Measurements from ENCODE around the gene NPR1.
"Not testable (repeated sequence)": the region's sequence is repeated elsewhere in the genome, so short reads cannot be mapped to it uniquely, and the experiment has no call there.

NPR1 gene

DNA sequence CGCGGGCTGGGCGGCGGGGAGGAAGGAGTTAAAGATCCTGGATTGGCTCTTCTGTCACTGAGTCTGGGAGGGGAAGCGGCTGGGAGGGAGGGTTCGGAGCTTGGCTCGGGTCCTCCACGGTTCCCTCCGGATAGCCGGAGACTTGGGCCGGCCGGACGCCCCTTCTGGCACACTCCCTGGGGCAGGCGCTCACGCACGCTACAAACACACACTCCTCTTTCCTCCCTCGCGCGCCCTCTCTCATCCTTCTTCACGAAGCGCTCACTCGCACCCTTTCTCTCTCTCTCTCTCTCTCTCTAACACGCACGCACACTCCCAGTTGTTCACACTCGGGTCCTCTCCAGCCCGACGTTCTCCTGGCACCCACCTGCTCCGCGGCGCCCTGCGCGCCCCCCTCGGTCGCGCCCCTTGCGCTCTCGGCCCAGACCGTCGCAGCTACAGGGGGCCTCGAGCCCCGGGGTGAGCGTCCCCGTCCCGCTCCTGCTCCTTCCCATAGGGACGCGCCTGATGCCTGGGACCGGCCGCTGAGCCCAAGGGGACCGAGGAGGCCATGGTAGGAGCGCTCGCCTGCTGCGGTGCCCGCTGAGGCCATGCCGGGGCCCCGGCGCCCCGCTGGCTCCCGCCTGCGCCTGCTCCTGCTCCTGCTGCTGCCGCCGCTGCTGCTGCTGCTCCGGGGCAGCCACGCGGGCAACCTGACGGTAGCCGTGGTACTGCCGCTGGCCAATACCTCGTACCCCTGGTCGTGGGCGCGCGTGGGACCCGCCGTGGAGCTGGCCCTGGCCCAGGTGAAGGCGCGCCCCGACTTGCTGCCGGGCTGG is at the start of gene NPR1:
Gene NPR1, plus strand, starts transcription at position 170 of the 818 bp plus-strand sequence. Its CDS starts 421 bp downstream, at position 591.
- H3K9me3 ChIP-seq (ENCODE audit: control insufficient read depth, insufficient read depth, low read length), result no peaks in the 10 kb centered on the region
- peak within 1 kb of the TSS; percentile 55 for H3K9ac ChIP-seq (ENCODE audit: low read depth, low read length)
- H3K4me1 ChIP-seq (ENCODE audit: insufficient read depth, low read length), result no peaks in the 10 kb centered on the region; the same call in 1 of the 2 replicates
- no peaks in the 10 kb centered on the region for H3K36me3 ChIP-seq (ENCODE audit: insufficient read depth, low read length)

DNA sequence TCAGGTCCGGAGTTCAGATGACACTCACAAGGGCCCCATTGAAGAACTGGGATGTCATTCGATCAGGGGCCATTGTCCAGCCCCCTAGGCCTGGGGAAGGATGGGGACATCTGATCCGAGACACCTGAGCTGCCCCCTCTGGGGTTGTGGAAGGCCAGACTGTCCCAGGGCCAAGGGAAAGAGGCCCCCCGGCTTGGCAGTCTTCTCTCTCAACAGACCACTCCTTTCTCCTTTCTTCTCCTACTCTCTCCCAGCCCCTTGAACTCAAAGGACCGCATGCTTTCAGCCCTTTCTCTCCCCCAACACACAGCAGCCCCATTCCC is 49.2 kb upstream of the NPR1 start:
- Histone ChIP-seq H3K4me1 (ENCODE audit: insufficient read depth, low read length) (peaks cover 21% of the 10 kb centered on the region; the same call in 1 of the 2 replicates), H3K36me3 (ENCODE audit: insufficient read depth, low read length) (no peaks in the 10 kb centered on the region)

DNA sequence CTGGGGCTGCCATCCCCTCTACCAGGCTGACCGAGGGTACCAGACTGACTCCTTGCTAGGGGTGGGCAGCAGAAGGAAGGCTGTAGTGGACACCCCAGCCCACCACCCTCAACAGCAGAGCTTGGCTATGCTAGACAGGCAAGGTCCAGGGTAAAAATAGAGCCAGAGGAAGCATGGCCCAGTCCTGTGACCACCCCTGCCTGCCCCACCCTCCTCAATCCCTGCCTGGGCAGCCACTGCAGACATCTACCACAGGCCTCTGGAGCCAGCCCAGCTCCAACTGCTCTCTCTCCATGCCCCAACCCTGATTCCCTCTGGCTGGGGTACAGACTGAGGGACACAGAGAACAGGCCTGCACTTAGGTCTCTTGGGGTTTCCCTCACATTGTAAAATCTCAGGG is 48.5 kb upstream of the NPR1 start:
- Histone ChIP-seq H3K4me1 (ENCODE audit: insufficient read depth, low read length) (peaks cover 21% of the 10 kb centered on the region; the same call in 1 of the 2 replicates), H3K36me3 (ENCODE audit: insufficient read depth, low read length) (no peaks in the 10 kb centered on the region), H3K9ac (ENCODE audit: low read depth, low read length) (no peak overlapping the region)

More for the DNA sequence above, 49.2 kb upstream of the NPR1 start:
- Histone ChIP-seq H3K9ac (ENCODE audit: low read depth, low read length) (no peak overlapping the region), H3K9me3 (ENCODE audit: control insufficient read depth, insufficient read depth, low read length) (no peaks in the 10 kb centered on the region)

DNA sequence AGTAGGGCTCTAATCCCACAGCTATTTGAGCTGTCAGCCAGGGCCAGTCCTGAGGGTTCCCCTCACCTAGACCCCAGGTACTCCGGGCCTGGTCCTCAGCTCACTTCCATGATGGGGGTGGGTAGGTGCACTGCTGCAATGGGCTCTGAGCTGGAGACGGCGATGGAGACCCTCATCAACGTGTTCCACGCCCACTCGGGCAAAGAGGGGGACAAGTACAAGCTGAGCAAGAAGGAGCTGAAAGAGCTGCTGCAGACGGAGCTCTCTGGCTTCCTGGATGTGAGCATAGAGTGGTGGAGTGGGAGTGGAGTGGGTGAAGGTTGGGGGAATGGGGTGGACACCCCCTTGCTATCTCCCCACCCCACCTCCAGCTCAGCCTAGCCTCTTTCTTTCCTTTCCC is 48.1 kb upstream of the NPR1 start:
- no peaks in the 10 kb centered on the region for H3K36me3 ChIP-seq (ENCODE audit: insufficient read depth, low read length)
- H3K9ac ChIP-seq (ENCODE audit: low read depth, low read length), result no peak overlapping the region
- H3K4me1 ChIP-seq (ENCODE audit: insufficient read depth, low read length), result peaks cover 21% of the 10 kb centered on the region; the same call in 1 of the 2 replicates
- no peaks in the 10 kb centered on the region for H3K9me3 ChIP-seq (ENCODE audit: control insufficient read depth, insufficient read depth, low read length)

More for the DNA sequence above, 48.5 kb upstream of the NPR1 start:
- H3K9me3 ChIP-seq (ENCODE audit: control insufficient read depth, insufficient read depth, low read length), result no peaks in the 10 kb centered on the region

DNA sequence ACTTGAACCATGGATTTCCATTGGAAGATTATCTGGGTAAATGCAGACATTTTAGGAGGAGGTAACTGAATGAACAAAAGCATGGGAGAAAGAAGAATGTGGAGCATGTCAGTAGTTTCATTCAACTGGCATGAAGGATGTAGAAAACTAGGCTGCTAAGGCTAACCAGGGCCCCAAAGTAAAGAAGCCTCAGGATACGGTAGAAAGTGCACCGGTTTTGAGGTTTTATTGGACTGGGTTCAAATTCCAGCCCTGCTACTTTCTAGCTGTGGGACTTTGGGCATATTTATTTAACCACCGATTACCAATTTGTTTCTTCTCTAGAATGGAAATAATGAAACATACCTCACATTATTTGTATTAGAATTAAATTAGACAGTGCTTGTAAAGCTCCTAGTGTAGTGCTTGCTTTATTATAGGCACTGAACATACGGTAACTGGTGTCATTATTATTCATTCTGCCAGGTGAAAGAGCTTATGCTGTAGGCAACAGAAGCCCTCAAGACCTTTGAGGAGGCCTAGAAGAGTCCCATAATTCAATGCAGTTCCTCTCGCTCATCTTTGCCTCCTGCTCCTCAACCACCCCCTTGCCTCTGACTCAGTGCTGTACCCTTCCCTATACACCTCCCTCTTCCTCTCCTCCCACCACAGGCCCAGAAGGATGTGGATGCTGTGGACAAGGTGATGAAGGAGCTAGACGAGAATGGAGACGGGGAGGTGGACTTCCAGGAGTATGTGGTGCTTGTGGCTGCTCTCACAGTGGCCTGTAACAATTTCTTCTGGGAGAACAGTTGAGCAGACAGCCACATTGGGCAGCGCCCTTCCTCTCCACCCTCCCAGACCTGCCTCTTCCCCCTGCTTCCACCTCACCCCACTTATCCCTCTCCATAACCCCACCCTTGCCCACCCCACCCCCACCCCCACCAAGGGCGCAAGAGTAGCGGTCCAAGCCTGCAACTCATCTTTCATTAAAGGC is 47.2 kb upstream of the NPR1 start:
- Histone ChIP-seq H3K9ac (ENCODE audit: low read depth, low read length) (no peak overlapping the region), H3K9me3 (ENCODE audit: control insufficient read depth, insufficient read depth, low read length) (no peaks in the 10 kb centered on the region), H3K4me1 (ENCODE audit: insufficient read depth, low read length) (peaks cover 18% of the 10 kb centered on the region; the same call in 1 of the 2 replicates), H3K36me3 (ENCODE audit: insufficient read depth, low read length) (0 out of 2 replicates have a peak, but pooled peaks cover 3% of the 10 kb centered on the region)

DNA sequence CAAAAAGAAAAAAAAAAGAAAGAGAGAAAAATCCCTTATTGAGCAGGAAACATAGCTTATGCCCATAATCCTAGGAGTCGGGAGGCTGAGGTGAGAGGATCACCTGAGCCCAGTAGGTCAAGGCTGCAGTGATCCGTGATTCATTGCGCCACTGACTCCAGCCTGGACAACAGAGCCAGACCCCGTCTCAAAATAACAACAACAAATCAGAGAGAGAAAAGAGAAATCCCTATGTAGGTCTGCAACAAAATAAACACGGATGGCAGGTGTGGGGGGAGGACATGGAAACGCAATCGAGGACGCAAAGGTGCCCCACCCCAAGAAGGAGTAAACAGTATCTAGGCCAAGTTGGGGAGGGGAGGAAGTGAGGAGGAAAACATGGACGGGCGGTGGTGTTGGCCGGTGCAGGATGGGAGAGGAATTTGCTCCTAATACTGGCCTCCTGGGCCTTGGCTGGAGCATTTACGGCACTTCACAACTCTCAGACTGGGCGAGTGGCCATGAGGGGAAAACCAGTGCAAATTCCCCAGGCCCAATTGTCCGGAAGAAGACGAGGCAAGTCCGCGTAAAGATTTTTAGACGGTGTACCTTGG is 45.2 kb upstream of the NPR1 start:
- Histone ChIP-seq H3K9me3 (ENCODE audit: control insufficient read depth, insufficient read depth, low read length) (no peaks in the 10 kb centered on the region), H3K4me1 (ENCODE audit: insufficient read depth, low read length) (peaks cover 9% of the 10 kb centered on the region; the same call in 1 of the 2 replicates), H3K9ac (ENCODE audit: low read depth, low read length) (peak overlapping the region; percentile 100; the same call in 1 of the 2 replicates), H3K36me3 (ENCODE audit: insufficient read depth, low read length) (peaks cover 16% of the 10 kb centered on the region)

DNA sequence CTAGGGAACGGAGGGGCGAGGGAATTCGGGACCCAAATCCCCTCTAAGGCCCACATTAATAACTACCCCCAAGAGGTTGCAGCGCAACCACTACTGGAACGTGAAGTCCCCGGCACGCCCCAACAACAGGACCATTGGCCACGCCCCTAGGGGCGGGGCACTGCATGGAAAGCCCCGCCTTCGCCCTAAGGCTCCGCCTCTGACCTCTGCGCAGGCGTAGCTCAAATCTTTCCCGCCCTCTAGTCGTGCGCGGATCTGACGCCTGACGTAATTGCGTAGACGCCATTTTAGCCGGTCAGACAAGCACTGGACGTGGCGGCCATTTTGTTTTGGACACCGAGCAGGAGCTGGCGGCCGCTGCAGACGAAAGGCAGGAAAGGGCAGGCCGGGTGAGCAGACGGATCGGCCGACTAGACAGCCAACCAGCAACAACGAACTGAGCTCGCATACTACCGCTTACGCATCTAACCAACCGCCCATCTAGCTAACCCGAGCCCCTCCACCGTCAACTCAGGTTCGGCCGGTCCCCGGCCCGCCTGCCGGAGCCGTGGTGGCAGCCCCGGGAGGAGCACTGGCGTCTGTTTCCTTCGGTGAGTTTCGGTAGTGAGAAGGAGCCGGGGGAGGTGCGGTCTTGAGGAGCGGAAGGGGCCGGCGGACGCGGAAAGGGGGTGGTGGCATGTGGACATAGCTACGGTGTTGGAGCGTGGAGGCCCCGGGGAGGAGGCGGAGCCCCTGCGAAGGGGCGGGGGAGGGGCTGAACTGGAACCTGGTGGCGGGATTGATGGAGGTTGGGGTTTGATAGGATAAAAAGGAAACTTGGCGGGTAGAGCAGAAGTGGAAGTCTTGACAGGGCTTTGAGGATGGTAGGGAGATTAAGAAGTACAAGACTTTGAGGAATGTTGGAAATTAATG is 44.5 kb upstream of the NPR1 start, which contains the start of gene CHTOP:
Gene CHTOP, plus strand, starts transcription at position 313 of the 912 bp plus-strand sequence. CDS start 2,523 bp downstream, outside the sequence.
- H3K36me3 ChIP-seq (ENCODE audit: insufficient read depth, low read length), result peaks cover 21% of the 10 kb centered on the region
- peaks cover 9% of the 10 kb centered on the region; the same call in 1 of the 2 replicates for H3K4me1 ChIP-seq (ENCODE audit: insufficient read depth, low read length)
- H3K9ac ChIP-seq (ENCODE audit: low read depth, low read length), result peak within 1 kb of the TSS; percentile 100
- no peaks in the 10 kb centered on the region for H3K9me3 ChIP-seq (ENCODE audit: control insufficient read depth, insufficient read depth, low read length)

DNA sequence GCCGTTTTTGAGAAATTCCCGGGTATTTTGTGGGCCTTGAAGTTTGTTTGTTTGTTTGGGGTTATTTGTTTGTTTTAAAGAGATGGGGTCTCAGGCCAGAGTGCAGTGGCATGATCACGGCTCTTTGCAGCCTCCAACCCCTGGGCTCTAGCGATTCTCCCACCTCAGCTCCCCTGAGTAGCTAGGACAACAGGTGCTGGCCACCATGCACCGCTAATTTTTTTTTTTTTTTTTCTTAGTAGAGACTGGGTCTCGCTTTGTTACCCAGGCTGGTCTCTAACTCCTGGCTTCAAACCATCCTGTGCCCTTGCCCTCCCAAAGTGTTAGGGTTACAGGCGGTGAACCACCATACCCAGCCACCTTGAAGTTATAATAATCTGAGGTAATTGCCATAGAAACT is 42.6 kb upstream of the NPR1 start:
- Histone ChIP-seq H3K4me1 (ENCODE audit: insufficient read depth, low read length) (no peaks in the 10 kb centered on the region), H3K9me3 (ENCODE audit: control insufficient read depth, insufficient read depth, low read length) (no peaks in the 10 kb centered on the region), H3K9ac (ENCODE audit: low read depth, low read length) (no peak overlapping the region), H3K36me3 (ENCODE audit: insufficient read depth, low read length) (peaks cover 26% of the 10 kb centered on the region)

DNA sequence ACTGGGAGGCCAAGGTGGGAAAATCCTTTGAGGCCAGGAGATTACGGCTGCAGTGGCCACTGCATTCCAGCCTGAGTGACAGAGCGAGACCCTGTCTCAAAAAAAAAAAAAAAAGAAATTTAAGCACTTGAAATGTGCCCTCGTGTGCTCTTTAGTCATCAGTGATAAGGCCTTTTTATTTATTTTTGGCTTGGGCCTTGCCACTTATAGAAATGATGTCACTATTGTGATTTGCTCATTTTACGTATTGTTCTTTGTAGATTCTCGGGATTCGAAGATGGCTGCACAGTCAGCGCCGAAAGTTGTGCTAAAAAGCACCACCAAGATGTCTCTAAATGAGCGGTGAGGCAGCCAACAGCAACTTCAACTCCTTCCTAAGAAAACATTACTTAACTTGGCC is 42.2 kb upstream of the NPR1 start:
- H3K9ac ChIP-seq (ENCODE audit: low read depth, low read length), result no peak overlapping the region
- H3K36me3 ChIP-seq (ENCODE audit: insufficient read depth, low read length), result peaks cover 30% of the 10 kb centered on the region
- no peaks in the 10 kb centered on the region for H3K9me3 ChIP-seq (ENCODE audit: control insufficient read depth, insufficient read depth, low read length)
- no peaks in the 10 kb centered on the region for H3K4me1 ChIP-seq (ENCODE audit: insufficient read depth, low read length)

DNA sequence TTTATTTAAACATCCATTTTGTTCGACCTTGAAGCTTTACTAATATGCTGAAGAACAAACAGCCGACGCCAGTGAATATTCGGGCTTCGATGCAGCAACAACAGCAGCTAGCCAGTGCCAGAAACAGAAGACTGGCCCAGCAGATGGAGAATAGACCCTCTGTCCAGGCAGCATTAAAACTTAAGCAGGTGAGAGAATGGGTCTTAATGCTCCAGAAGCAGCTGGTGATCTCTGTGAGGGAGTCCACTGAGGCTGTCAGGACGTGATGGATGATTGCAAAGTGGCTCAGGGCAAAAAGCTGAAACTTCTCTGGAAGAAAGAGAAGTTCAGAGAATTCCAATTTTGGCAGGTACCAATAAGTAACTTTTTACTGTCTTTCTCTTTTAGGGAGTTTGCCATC is 40.2 kb upstream of the NPR1 start:
- no peaks in the 10 kb centered on the region for H3K4me1 ChIP-seq (ENCODE audit: insufficient read depth, low read length)
- H3K36me3 ChIP-seq (ENCODE audit: insufficient read depth, low read length), result peaks cover 46% of the 10 kb centered on the region

DNA sequence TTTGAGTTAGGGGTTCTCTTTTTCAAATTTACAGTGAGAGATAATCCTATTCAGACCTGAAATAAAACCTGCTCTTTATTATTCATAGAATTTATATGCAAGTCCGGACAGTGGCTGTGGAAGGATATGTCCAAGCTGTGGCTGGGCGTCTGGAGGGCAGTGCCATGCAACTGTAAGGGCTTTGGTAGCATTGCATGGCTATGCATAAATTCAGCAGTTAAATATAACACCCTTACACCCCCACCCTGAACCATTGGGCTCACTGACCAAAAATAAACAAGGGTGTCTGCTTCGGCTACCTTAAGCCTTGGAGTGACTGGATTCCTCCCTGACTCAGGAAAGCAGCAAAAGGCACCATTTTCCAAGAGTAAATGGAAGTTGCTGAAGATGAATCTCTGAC is 39.2 kb upstream of the NPR1 start:
- peaks cover 54% of the 10 kb centered on the region for H3K36me3 ChIP-seq (ENCODE audit: insufficient read depth, low read length)
- H3K9me3 ChIP-seq (ENCODE audit: control insufficient read depth, insufficient read depth, low read length), result no peaks in the 10 kb centered on the region
- H3K9ac ChIP-seq (ENCODE audit: low read depth, low read length), result no peak overlapping the region
- H3K4me1 ChIP-seq (ENCODE audit: insufficient read depth, low read length), result no peaks in the 10 kb centered on the region

More for the DNA sequence above, 40.2 kb upstream of the NPR1 start:
- no peaks in the 10 kb centered on the region for H3K9me3 ChIP-seq (ENCODE audit: control insufficient read depth, insufficient read depth, low read length)
- H3K9ac ChIP-seq (ENCODE audit: low read depth, low read length), result no peak overlapping the region

DNA sequence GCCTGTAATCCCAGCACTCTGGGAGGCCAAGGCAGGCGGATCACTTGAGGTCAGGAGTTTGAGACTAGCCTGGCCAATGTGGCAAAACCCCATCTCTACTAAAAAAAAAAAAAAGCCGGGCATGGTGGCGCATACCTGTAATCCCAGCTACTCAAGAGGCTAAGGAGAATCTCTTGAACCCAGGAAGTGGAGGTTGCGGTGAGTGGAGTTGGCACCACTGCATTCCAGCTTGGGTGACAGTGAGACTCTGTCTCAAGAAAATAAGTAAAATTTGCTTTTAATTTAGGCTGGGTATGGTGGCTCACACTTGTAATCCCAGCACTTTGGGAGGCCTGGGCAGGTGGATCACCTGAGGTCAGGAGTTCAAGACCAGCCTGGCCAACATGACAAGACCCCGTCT is 38.3 kb upstream of the NPR1 start:
- not testable (repeated sequence) for H3K4me1 ChIP-seq (ENCODE audit: insufficient read depth, low read length); H3K9ac ChIP-seq (ENCODE audit: low read depth, low read length); H3K9me3 ChIP-seq (ENCODE audit: control insufficient read depth, insufficient read depth, low read length)
- peaks cover 54% of the 10 kb centered on the region for H3K36me3 ChIP-seq (ENCODE audit: insufficient read depth, low read length)

DNA sequence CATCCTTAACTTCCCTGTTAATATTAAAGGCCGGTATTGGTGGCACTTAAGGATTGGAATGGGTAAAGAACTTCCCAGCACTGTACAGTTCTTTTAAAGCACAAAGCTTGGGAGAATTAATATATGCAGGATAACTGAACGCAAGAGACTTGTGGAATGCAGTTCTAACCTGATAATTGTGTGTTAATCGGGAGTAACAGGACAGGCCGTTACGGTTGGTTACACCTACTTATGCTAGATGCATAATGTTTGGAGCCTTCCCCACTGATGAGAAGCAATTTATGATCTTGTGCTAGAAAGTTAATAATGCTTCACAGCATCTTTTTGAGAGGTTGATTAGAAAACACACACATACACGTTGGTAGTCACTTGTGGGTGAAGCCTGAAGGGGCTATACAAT is 37.6 kb upstream of the NPR1 start:
- no peaks in the 10 kb centered on the region for H3K9me3 ChIP-seq (ENCODE audit: control insufficient read depth, insufficient read depth, low read length)
- H3K36me3 ChIP-seq (ENCODE audit: insufficient read depth, low read length), result peaks cover 57% of the 10 kb centered on the region
- H3K4me1 ChIP-seq (ENCODE audit: insufficient read depth, low read length), result no peaks in the 10 kb centered on the region
- no peak overlapping the region for H3K9ac ChIP-seq (ENCODE audit: low read depth, low read length)

Data from ES-I3 (cell line).